Stimulated activated CD4-positive, alpha-beta T cell treated with anti-CD3 and anti-CD28 coated beads, Interleukin-15, amount 100 ng/mL, for 1 hour (primary cell): ENCODE measurements around the gene ZNF439.
"Not testable (repeated sequence)": the region's sequence is repeated elsewhere in the genome, so short reads cannot be mapped to it uniquely, and the experiment has no call there.

Experiments
- DNase-seq, 2 donors: peaks; one replicate each; pipeline ENCODE4 v3.0.0-alpha.2; 2020; ENCODE audit warnings: low read depth in 1 of 2, low spot score in 1 of 2

Gene ZNF439

GRCh38 chr19:11848594-11849469 is at the start of gene ZNF439:
Gene ZNF439, plus strand, starts transcription at chr19:11848726. Its CDS starts 142 bp downstream, at chr19:11848868.
- DNase-seq: peak; percentile 72 to 81

DNA sequence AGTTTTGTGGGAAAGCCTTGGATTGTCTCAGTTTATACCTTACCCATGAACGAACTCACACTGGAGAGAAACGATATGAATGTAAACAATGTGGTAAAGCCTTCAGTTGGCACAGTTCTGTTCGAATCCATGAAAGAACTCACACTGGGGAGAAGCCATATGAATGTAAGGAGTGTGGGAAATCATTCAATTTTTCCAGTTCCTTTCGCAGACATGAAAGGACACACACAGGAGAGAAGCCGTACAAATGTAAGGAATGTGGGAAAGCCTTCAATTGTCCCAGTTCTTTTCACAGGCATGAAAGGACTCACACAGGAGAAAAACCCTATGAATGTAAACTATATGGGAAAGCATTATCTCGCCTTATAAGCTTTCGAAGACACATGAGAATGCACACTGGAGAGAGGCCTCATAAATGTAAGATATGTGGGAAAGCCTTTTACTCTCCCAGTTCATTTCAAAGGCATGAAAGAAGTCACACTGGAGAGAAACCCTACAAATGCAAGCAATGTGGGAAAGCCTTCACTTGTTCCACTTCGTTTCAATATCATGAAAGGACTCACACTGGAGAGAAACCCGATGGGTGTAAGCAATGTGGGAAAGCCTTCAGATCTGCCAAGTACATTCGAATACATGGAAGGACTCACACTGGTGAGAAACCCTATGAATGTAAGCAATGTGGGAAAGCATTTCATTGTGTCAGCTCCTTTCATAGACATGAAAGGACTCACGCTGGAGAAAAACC is 42.0 kb upstream of the ZNF439 start:
- DNase-seq: no peak

- no peak for DNase-seq
Observed at GRCh38 chr19:11807099-11807380, 41.5 kb upstream of the ZNF439 start.

DNA sequence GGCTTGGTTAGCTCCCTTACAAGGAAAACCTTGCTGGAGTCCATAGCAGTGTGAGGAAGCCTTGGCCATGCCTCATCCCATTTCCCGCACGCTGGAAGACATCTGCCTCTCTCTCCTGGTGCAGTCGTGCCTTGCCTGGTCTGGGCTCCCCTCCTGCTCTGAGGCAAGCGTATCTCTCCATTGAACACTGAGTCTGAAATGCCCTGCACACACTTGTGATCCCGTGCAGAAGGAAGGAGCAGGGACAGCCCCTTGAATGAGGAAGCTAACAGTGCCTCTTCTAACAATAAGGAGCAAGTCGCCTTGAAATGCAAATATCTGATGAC is 34.9 kb upstream of the ZNF439 start:
- DNase-seq: no peak

- DNase-seq: peak; percentile 66 to 81
Observed at GRCh38 chr19:11814029-11814699, 34.4 kb upstream of the ZNF439 start, which contains the start of gene ZNF440. Gene ZNF440, plus strand, starts transcription at chr19:11814273. Its CDS starts 175 bp downstream, at chr19:11814448.

GRCh38 chr19:11814700-11815035 is 33.9 kb upstream of the ZNF439 start:
- no peak for DNase-seq

- no peak for DNase-seq
Observed at GRCh38 chr19:11821474-11822109, 26.9 kb upstream of the ZNF439 start.

DNA sequence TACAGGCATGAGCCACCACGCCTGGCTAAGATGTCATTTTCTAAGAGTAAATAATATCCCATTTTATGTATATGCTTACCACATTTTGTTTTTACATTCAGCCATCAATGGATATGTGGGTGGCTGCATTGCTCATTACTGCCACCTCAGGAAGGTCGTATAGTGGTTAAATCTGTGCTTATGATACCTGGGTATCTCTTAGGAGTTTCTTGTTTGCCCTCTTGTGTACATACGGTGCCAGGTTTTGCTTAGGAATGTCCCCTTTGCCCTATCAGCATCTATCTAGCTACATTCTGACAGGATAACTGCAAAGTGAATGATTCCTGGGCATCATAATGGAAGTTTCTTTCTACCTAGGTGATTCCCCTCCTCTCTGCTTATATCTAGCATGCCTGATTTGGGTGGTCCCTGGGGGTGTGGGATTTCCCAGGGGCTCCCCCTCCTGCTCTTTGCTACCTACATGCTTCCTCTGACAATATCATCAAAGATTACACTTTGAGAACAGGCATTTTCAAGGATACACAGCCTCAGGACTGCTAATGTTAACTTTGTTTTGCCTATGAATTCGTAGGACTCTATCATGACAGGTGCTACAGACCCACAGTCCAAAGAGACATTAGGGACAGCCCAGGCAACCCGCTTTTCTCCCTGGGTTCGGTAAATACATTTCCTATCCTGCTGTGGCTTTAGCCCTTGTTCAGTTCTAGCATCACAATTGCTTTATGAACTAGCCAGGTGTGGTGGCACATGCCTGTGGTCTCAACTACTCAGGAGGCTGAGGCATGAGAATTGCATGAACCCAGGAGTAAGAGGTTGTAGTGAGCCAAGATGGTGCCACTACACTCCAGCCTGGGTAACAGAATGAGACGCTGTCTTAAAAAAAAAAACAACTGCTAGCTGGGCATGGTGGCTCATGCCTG is 19.3 kb upstream of the ZNF439 start:
- not testable (repeated sequence) for DNase-seq

DNA sequence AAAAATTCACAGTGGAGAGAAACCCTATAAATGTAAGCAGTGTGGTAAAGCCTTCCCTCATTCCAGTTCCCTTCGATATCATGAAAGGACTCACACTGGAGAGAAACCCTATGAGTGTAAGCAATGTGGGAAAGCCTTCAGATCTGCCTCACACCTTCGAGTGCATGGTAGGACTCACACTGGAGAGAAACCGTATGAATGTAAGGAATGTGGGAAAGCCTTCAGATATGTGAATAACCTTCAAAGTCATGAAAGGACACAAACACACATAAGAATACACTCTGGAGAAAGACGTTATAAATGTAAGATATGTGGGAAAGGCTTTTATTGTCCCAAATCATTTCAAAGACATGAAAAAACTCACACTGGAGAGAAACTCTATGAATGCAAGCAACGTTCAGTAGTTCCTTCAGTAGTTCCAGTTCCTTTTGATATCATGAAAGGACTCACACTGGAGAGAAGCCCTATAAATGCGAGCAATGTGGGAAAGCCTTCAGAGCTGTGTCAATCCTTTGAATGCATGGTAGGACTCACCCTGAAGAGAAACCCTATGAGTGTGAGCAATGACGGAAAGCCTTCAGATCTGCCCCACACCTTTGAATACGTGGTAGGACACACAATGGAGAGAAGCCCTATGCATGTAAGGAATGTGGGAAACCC is 16.1 kb upstream of the ZNF439 start:
- no peak for DNase-seq

GRCh38 chr19:11833541-11833940 is 15.0 kb upstream of the ZNF439 start:
- DNase-seq: no peak

DNA sequence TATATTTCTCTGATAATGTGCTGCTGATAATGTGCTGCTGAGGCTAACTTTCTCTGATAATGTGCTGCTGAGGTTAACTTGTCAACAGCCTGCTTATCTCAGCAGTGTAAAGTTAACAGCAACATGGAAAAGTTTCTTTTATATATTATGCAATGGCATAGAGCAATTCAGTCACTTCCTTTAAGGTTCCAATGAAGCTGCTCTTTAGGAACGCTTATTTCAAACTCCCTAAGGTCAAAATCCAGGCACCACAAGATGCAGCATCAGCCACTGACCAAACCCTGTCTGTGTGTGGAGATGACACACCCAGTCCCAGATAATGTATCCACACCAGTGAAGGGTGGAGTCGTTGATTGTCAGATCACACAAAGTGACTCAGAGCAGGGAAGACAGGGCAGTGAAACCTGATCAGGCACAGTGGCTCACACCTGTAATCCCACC is 12.9 kb upstream of the ZNF439 start:
- not testable (repeated sequence) for DNase-seq

GRCh38 chr19:11843722-11844121 is 4.8 kb upstream of the ZNF439 start:
- DNase-seq: no peak

DNA sequence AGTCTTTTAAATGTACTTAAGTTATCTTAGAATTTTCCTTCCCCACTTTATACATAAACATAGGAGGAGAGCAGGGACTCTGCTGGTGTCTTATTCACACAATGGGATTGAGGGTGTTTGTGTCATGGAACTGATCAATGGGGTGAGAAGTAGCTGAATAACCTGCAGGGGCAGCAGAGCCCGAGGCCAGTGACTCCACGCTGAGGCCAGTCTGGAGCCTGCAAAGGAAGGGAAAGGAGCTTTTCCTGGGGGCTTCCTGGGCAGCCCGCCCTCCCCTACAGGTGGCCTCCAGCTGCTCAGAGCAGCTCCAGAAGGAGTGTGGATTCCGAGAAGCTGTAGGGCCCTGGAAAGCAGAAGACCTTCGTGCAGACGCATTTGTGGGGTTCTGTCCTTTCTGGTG is 911 bp upstream of the ZNF439 start:
- not testable (repeated sequence) for DNase-seq

DNA sequence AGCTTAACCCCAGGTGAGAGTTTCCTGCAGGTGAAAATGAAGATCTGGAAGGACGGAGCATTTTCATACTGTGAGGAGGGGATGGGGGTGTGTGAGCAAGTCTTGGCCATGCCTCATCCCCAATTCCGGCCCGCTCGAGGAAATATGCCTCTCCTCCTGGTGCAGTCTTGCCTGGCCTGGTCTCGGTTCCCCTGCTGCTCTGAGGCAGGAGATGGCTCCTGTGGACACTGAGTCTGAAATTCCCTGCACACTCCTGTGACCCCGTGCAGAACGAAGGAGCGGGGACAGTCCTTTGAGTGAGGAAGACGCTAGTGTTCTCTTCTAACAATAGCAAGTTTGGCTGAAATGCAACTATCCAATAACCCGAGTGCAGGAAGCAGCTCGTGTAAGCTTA is 329 bp upstream of the ZNF439 start:
- no peak for DNase-seq

DNA sequence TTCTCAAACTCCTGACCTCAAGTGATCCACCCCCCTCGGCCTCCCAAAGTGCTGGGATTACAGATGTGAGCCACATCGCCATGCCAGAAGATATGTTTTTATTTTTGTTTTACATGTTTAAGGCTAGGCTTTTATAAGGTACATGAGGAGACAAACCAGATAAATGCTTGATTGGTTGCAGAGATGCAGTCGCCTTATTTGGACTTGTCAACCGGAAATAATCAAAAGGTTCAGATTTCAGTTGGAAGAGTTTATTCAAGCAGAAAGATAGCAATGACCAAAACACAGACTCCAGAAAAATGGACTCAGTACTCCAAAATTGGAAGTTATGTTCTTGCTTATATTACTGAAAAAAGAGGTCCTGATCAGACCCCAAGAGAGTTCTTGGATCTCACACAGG is 1.8 kb downstream of the ZNF439 start:
- not testable (repeated sequence) for DNase-seq

GRCh38 chr19:11853358-11853757 is 4.8 kb downstream of the ZNF439 start:
- DNase-seq: no peak

- DNase-seq: no peak
Observed at GRCh38 chr19:11856596-11857250, 8.2 kb downstream of the ZNF439 start.

- no peak for DNase-seq
Observed at GRCh38 chr19:11860721-11861120, 12.2 kb downstream of the ZNF439 start.

GRCh38 chr19:11861301-11861700 is 12.8 kb downstream of the ZNF439 start:
- no peak for DNase-seq
